ENCODE results near the gene SLC38A8. TPM values are rescaled to one million over a fixed set of nuclear protein-coding genes. Genes with fewer than 3 reads are reported as not detected.

The SLC38A8 gene
- polyA plus RNA-seq, 2 of the 4 experiments (the other 2 are of a cell fraction), result not detected

DNA sequence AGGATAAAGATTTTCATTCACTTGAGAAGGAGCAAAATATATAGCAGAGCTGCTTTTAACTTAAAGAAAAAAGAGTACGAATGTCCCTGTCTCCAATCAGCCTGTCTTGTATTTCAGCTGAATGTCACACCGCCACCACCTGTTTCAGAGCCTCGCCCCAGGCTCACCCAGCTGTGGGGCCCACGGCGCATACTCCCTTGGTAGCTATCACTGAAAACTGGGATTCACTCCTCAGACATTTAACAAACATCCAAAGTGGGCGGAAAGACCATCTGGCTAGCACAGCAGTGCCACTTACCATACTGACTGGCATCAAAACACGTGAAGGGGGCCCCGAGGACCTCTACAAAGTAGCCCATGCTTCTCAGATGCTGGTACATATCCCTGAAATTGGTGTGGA, 25.4 kb upstream of the SLC38A8 start:
- FAIRE-seq (no peak), DNase-seq (ENCODE audit: low read depth in 1 of 2, low spot score in 1 of 2) (no peak), ATAC-seq (no peak)
- no peak overlapping the region for H3K4me3 ChIP-seq
- no peaks in the 10 kb centered on the region for H3K9me3 ChIP-seq
- CTCF ChIA-PET, result interaction anchor here (1.1 to 19.9 kb wide), 10 partner anchors 17 to 139 kb away, joined by 3 to 414 read pairs (median 8); partner anchors contain the start of genes OSGIN1, SLC38A8 and TAF1C
- no peaks in the 10 kb centered on the region for H3K4me1 ChIP-seq
- POLR2A ChIA-PET, result no interaction called here
- H3K27ac ChIP-seq, result no peak overlapping the region
- TF ChIP-seq ZFP36 (IDR thresholded peaks at IDR 0.05; ENCODE audit: borderline replicate concordance, partially characterized antibody), result no peak
- TF ChIP-seq, protein P1, sequence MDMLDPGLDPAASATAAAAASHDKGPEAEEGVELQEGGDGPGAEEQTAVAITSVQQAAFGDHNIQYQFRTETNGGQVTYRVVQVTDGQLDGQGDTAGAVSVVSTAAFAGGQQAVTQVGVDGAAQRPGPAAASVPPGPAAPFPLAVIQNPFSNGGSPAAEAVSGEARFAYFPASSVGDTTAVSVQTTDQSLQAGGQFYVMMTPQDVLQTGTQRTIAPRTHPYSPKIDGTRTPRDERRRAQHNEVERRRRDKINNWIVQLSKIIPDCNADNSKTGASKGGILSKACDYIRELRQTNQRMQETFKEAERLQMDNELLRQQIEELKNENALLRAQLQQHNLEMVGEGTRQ (IDR thresholded peaks at IDR 0.05), result no peak
- TF ChIP-seq, protein P2, sequence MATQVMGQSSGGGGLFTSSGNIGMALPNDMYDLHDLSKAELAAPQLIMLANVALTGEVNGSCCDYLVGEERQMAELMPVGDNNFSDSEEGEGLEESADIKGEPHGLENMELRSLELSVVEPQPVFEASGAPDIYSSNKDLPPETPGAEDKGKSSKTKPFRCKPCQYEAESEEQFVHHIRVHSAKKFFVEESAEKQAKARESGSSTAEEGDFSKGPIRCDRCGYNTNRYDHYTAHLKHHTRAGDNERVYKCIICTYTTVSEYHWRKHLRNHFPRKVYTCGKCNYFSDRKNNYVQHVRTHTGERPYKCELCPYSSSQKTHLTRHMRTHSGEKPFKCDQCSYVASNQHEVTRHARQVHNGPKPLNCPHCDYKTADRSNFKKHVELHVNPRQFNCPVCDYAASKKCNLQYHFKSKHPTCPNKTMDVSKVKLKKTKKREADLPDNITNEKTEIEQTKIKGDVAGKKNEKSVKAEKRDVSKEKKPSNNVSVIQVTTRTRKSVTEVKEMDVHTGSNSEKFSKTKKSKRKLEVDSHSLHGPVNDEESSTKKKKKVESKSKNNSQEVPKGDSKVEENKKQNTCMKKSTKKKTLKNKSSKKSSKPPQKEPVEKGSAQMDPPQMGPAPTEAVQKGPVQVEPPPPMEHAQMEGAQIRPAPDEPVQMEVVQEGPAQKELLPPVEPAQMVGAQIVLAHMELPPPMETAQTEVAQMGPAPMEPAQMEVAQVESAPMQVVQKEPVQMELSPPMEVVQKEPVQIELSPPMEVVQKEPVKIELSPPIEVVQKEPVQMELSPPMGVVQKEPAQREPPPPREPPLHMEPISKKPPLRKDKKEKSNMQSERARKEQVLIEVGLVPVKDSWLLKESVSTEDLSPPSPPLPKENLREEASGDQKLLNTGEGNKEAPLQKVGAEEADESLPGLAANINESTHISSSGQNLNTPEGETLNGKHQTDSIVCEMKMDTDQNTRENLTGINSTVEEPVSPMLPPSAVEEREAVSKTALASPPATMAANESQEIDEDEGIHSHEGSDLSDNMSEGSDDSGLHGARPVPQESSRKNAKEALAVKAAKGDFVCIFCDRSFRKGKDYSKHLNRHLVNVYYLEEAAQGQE (IDR thresholded peaks at IDR 0.05), result no peak
- TF ChIP-seq EP300 (IDR thresholded peaks at IDR 0.05), result no peak
- TF ChIP-seq RCOR1 (IDR thresholded peaks at IDR 0.05; ENCODE audit: low read depth, low read length), result no peak
- no peak for TF ChIP-seq ESRRA (IDR thresholded peaks at IDR 0.05; ENCODE audit: borderline replicate concordance, low read length)
- no peak for TF ChIP-seq EHMT2 (IDR thresholded peaks at IDR 0.05; ENCODE audit: low read depth)
- no peak for TF ChIP-seq HOXA7 (CRISPR knock-in tag; IDR thresholded peaks at IDR 0.05)
- no peak for TF ChIP-seq EHF (CRISPR knock-in tag; IDR thresholded peaks at IDR 0.05)
- TF ChIP-seq FOXS1 (CRISPR knock-in tag; IDR thresholded peaks at IDR 0.05), result no peak
- TF ChIP-seq JUNB (IDR thresholded peaks at IDR 0.05), result no peak
- TF ChIP-seq RFX5 (IDR thresholded peaks at IDR 0.05), result no peak
- no peak for TF ChIP-seq SMC3 (IDR thresholded peaks at IDR 0.05)
- no peak for TF ChIP-seq TFCP2L1 (CRISPR knock-in tag; IDR thresholded peaks at IDR 0.05)
- no peak overlapping the region for H3K4me2 ChIP-seq
- 93% methylated on average over 8 of the region's 8 CpGs for WGBS (ENCODE audit: missing lambda C conversion rate)

DNA sequence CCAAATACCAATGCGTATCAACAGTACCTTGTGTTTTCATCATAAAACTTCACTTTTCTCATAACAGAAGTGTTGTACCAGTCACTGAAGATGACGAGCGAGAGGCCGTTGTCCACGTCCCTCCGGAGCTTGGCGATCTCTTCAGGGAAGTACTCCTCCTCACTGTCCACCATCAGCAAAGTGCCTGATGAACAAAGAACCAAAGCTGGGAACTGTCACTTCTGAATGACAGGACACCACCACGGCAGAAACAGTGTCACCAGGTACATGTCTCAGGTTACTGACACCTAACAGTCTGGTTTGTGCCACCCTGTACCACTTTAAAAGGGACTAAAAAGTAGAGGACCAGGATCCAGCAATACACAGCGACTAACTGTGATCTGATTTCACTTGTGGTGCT, 25.0 kb upstream of the SLC38A8 start:
- ChIA-PET POLR2A (no interaction called here), CTCF (interaction anchor here (1.1 to 19.9 kb wide), 8 partner anchors 17 to 138 kb away, joined by 3 to 414 read pairs (median 18); partner anchors contain the start of genes OSGIN1, SLC38A8 and TAF1C)
- WGBS (ENCODE audit: missing lambda C conversion rate), result 91% methylated on average over 9 of the region's 9 CpGs

DNA sequence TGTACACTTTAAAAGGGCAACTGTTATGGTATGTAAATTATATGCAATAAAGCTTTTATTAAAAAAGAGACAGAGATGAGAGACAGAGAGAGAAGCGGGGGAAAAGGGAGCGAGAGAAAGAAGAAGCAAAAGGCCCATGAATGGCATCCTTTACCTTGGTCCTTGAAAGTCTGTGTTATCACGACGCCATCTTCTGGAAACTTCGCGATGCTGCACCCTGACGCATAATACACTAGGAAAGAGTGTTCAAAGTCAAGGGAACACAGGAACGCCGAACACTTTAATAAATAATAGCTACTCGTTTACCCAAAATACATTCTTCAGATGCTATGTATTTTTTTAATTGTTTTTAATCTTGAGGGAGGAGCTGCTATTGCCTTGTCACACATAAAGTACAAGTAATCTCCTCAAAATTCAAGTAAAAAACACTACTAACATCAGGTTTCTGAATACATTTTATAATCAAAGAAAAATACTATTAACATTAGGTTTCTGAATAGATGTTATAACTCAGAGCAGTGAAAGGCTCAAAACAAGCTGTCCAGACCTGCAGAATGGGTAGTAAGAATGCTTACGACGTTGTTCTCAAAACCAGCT, 23.0 kb upstream of the SLC38A8 start:
- Histone ChIP-seq H3K27ac (no peak overlapping the region), H3K4me1 (no peaks in the 10 kb centered on the region), H3K4me2 (no peak overlapping the region), H3K9me3 (no peaks in the 10 kb centered on the region), H3K4me3 (no peak overlapping the region)
- peak; percentile 39 to 62 for DNase-seq (ENCODE audit: low read depth in 1 of 2, low spot score in 1 of 2)
- POLR2A ChIA-PET, result no interaction called here
- peak; percentile 82 to 84 for ATAC-seq
- CTCF ChIA-PET, result interaction anchor here (0.6 to 19.9 kb wide), 53 partner anchors 9 to 422 kb away, joined by 3 to 414 read pairs (median 5); partner anchors contain the start of genes OSGIN1, SLC38A8 and TAF1C
- 22% methylated on average over 12 of the region's 12 CpGs for WGBS (ENCODE audit: missing lambda C conversion rate)
- FAIRE-seq, result no peak
- TF ChIP-seq FOSB (CRISPR knock-in tag; IDR thresholded peaks at IDR 0.05), result no peak
- TF ChIP-seq HOXA7 (CRISPR knock-in tag; IDR thresholded peaks at IDR 0.05), result no peak
- peak; percentile 76 for TF ChIP-seq SMC3 (IDR thresholded peaks at IDR 0.05)
- no peak for TF ChIP-seq HOXB5 (CRISPR knock-in tag; IDR thresholded peaks at IDR 0.05)
- TF ChIP-seq, protein P3, sequence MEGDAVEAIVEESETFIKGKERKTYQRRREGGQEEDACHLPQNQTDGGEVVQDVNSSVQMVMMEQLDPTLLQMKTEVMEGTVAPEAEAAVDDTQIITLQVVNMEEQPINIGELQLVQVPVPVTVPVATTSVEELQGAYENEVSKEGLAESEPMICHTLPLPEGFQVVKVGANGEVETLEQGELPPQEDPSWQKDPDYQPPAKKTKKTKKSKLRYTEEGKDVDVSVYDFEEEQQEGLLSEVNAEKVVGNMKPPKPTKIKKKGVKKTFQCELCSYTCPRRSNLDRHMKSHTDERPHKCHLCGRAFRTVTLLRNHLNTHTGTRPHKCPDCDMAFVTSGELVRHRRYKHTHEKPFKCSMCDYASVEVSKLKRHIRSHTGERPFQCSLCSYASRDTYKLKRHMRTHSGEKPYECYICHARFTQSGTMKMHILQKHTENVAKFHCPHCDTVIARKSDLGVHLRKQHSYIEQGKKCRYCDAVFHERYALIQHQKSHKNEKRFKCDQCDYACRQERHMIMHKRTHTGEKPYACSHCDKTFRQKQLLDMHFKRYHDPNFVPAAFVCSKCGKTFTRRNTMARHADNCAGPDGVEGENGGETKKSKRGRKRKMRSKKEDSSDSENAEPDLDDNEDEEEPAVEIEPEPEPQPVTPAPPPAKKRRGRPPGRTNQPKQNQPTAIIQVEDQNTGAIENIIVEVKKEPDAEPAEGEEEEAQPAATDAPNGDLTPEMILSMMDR (IDR thresholded peaks at IDR 0.05), result peak; percentile 83
- TF ChIP-seq HDAC2 (IDR thresholded peaks at IDR 0.05), result no peak
- TF ChIP-seq HEYL (CRISPR knock-in tag; IDR thresholded peaks at IDR 0.05), result no peak
- TF ChIP-seq PHF8 (IDR thresholded peaks at IDR 0.05; ENCODE audit: borderline replicate concordance, low read depth), result no peak
- TF ChIP-seq EHF (CRISPR knock-in tag; IDR thresholded peaks at IDR 0.05), result no peak
- TF ChIP-seq RAD21 (conservative IDR thresholded peaks at IDR 0.05 in 1 of 2, IDR thresholded peaks at IDR 0.05 in 1 of 2), result peak; percentile 66 to 74
- TF ChIP-seq CHD2 (IDR thresholded peaks at IDR 0.05; ENCODE audit: low read length, partially characterized antibody), result no peak
- TF ChIP-seq, protein P4, sequence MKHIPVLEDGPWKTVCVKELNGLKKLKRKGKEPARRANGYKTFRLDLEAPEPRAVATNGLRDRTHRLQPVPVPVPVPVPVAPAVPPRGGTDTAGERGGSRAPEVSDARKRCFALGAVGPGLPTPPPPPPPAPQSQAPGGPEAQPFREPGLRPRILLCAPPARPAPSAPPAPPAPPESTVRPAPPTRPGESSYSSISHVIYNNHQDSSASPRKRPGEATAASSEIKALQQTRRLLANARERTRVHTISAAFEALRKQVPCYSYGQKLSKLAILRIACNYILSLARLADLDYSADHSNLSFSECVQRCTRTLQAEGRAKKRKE (CRISPR knock-in tag; IDR thresholded peaks at IDR 0.05; ENCODE audit: low read depth), result no peak
- no peak for TF ChIP-seq ESRRA (IDR thresholded peaks at IDR 0.05; ENCODE audit: borderline replicate concordance, low read length)
- TF ChIP-seq CBX2 (IDR thresholded peaks at IDR 0.05; ENCODE audit: borderline replicate concordance, low read depth), result no peak
- no peak for TF ChIP-seq KDM1A (IDR thresholded peaks at IDR 0.05; ENCODE audit: low read depth)
- TF ChIP-seq RCOR1 (IDR thresholded peaks at IDR 0.05; ENCODE audit: low read depth, low read length), result no peak

More for the DNA sequence above, 25.0 kb upstream of the SLC38A8 start:
- no peak overlapping the region for H3K4me3 ChIP-seq
- ATAC-seq (no peak), DNase-seq (ENCODE audit: low read depth in 1 of 2, low spot score in 1 of 2) (no peak), FAIRE-seq (no peak)
- no peaks in the 10 kb centered on the region for H3K9me3 ChIP-seq
- no peaks in the 10 kb centered on the region for H3K4me1 ChIP-seq
- no peak for TF ChIP-seq HEYL (CRISPR knock-in tag; IDR thresholded peaks at IDR 0.05)
- no peak for TF ChIP-seq CBX8 (IDR thresholded peaks at IDR 0.05)
- TF ChIP-seq ZFP36 (IDR thresholded peaks at IDR 0.05; ENCODE audit: borderline replicate concordance, partially characterized antibody), result no peak
- no peak for TF ChIP-seq CEBPB (IDR thresholded peaks at IDR 0.05)
- TF ChIP-seq JUN (IDR thresholded peaks at IDR 0.05), result no peak
- no peak overlapping the region for H3K27ac ChIP-seq
- no peak overlapping the region for H3K4me2 ChIP-seq
